Loucy (cell line): Measurements from ENCODE around the gene EMILIN3.

Experiments
- H2AFZ ChIP-seq: fragments of 200-600 bp; sonication (generic); 2 replicates; pipeline ENCODE4 v1.6.0; 2016; ENCODE audit warnings: antibody characterized with exemption, mild to moderate bottlenecking, low read length, moderate library complexity
- H3F3A ChIP-seq: fragments of 200-600 bp; 2 replicates; pipeline ENCODE4 v1.6.0; 2016; ENCODE audit warnings: antibody characterized with exemption, low read depth, mild to moderate bottlenecking
- H3K27me3 ChIP-seq: fragments of 200-600 bp; sonication (generic); 2 replicates; pipeline ENCODE4 v1.6.1; 2014; ENCODE audit warnings: low read length, mild to moderate bottlenecking; ENCODE audit not compliant: insufficient read depth, poor library complexity, severe bottlenecking
- H3K36me3 ChIP-seq: fragments of 200-600 bp; sonication (generic); 2 replicates; pipeline ENCODE4 v1.6.1; 2016; ENCODE audit warnings: low read length; ENCODE audit not compliant: insufficient read depth
- H3K4me1 ChIP-seq: fragments of 200-600 bp; sonication (generic); 2 replicates; pipeline ENCODE4 v1.5.1; 2014; ENCODE audit warnings: low read length, mild to moderate bottlenecking; ENCODE audit not compliant: insufficient read depth, poor library complexity, severe bottlenecking
- H3K4me2 ChIP-seq: fragments of 200-600 bp; sonication (generic); 2 replicates; pipeline ENCODE4 v1.6.0; 2014; ENCODE audit warnings: antibody characterized with exemption, low read length, low read depth, mild to moderate bottlenecking; ENCODE audit not compliant: poor library complexity, severe bottlenecking
- H3K4me3 ChIP-seq: fragments of 200-600 bp; sonication (generic); 2 replicates; pipeline ENCODE4 v1.5.1; 2014; ENCODE audit warnings: low read length, mild to moderate bottlenecking, mixed read lengths; ENCODE audit not compliant: poor library complexity, severe bottlenecking
- H3K79me2 ChIP-seq: fragments of 200-600 bp; sonication (generic); 2 replicates; pipeline ENCODE4 v1.6.1; 2014; ENCODE audit warnings: low read length; ENCODE audit not compliant: insufficient read depth
- H3K9ac ChIP-seq: fragments of 200-600 bp; sonication (generic); 2 replicates; pipeline ENCODE4 v1.6.0; 2014; ENCODE audit warnings: mild to moderate bottlenecking, low read depth, low read length, moderate library complexity; ENCODE audit not compliant: poor library complexity, severe bottlenecking
- H3K9me2 ChIP-seq: fragments of 200-600 bp; sonication (generic); replicated peaks from 2 replicates; pipeline ENCODE4 v1.6.1; 2016; ENCODE audit warnings: low read depth, low read length, mixed read lengths
- H3K9me3 ChIP-seq: fragments of 200-600 bp; sonication (generic); 2 replicates; pipeline ENCODE4 v1.6.1; 2014; ENCODE audit warnings: mild to moderate bottlenecking, antibody characterized with exemption, low read length, low read depth; ENCODE audit not compliant: insufficient read depth
- H4K20me1 ChIP-seq: fragments of 200-600 bp; sonication (generic); 2 replicates; pipeline ENCODE4 v1.6.0; 2014; ENCODE audit warnings: antibody characterized with exemption, low read length, mild to moderate bottlenecking; ENCODE audit not compliant: insufficient read depth, poor library complexity, severe bottlenecking
- EZH2phosphoT487 ChIP-seq: fragments of 200-600 bp; IDR thresholded peaks from 2 replicates; pipeline ENCODE4 v1.6.1; 2018; ENCODE audit warnings: antibody characterized with exemption, mild to moderate bottlenecking, moderate library complexity, borderline replicate concordance
- TF ChIP-seq, protein P1 (sequence below): fragments of 200-600 bp; sonication (generic); conservative IDR thresholded peaks from 2 replicates; pipeline ENCODE4 v1.5.1; 2014; ENCODE audit warnings: mild to moderate bottlenecking, antibody characterized with exemption, low read length

EMILIN3 gene

DNA sequence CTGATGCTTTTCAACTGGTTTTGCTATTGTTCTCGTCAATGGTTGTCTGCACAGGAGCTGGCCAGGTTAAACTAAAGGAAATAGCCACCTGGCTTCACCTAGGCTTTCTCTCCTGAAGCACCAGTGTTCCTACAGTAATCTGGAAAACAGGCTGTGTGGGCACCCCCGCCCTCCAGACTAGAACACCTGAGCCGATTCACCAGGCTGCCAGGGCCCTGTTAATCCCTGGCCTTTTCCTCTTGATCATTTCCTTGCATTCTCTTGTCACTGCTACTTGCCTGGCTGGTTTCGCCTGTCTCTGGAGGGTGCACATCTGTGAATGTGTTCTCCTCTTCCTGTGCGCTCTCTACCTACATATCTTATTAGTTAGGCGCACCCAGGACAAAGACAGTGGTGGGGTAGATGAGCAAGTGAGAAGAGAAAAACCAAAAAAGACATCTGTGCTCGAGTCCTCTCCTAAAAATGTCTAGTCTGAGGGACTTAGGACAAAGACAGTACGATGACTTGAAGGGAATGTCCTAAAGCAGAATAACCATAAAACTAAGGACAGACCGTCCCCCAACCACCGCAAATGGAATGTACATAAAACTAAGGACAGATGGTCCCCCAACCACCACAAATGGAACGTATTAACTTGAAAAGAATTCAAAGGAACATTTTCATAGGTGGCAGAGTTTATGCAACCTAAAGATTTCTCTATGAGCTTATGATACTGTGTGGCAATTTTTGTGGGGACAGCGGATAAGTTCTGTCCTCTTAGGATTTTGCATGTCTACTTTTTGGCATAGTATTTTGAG, 45.9 kb upstream of the EMILIN3 start:
- no peaks in the 10 kb centered on the region for H3K9me3 ChIP-seq
- no peak overlapping the region for H3K4me2 ChIP-seq
- no peaks in the 10 kb centered on the region for H3K27me3 ChIP-seq
- peaks cover 41% of the 10 kb centered on the region for H3K4me1 ChIP-seq
- TF ChIP-seq, protein P1, sequence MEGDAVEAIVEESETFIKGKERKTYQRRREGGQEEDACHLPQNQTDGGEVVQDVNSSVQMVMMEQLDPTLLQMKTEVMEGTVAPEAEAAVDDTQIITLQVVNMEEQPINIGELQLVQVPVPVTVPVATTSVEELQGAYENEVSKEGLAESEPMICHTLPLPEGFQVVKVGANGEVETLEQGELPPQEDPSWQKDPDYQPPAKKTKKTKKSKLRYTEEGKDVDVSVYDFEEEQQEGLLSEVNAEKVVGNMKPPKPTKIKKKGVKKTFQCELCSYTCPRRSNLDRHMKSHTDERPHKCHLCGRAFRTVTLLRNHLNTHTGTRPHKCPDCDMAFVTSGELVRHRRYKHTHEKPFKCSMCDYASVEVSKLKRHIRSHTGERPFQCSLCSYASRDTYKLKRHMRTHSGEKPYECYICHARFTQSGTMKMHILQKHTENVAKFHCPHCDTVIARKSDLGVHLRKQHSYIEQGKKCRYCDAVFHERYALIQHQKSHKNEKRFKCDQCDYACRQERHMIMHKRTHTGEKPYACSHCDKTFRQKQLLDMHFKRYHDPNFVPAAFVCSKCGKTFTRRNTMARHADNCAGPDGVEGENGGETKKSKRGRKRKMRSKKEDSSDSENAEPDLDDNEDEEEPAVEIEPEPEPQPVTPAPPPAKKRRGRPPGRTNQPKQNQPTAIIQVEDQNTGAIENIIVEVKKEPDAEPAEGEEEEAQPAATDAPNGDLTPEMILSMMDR = no peak
- TF ChIP-seq EZH2phosphoT487 = no peak
- no peak overlapping the region for H2AFZ ChIP-seq
- H3K36me3 ChIP-seq = peaks cover 67% of the 10 kb centered on the region
- no peak overlapping the region for H3K9ac ChIP-seq
- H3F3A ChIP-seq = peaks cover 15% of the 10 kb centered on the region
- no peak overlapping the region for H3K4me3 ChIP-seq
- H4K20me1 ChIP-seq = no peaks in the 10 kb centered on the region
- H3K9me2 ChIP-seq = no peaks in the 10 kb centered on the region
- H3K79me2 ChIP-seq = no peaks in the 10 kb centered on the region

DNA sequence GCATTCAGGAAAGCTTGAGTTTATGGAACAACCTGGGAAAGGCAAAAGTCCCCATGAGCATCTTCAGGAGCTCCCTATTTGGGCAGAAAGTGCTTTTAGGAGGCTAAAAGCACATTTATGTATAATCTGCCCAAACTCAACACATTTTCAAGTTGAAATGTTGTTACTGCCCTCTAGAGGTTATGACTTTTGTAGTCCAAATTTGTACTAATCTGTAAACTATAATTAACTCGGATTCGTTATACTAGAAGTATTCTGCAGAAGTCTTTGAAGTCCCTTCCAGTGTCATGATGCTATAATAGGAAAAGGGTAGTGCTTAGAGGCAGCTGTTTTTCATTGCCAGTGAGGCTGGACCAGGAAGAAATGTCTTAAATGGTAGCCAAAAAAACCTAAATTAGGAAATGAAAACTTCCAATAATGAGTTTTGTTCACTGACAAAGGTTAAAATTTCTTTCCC, 44.8 kb upstream of the EMILIN3 start:
- Histone ChIP-seq H3K9ac (no peak overlapping the region), H3F3A (peaks cover 15% of the 10 kb centered on the region), H3K27me3 (no peaks in the 10 kb centered on the region), H3K36me3 (peaks cover 62% of the 10 kb centered on the region), H3K9me2 (no peaks in the 10 kb centered on the region), H3K9me3 (no peaks in the 10 kb centered on the region), H3K79me2 (no peaks in the 10 kb centered on the region), H4K20me1 (no peaks in the 10 kb centered on the region), H3K4me2 (no peak overlapping the region), H3K4me3 (no peak overlapping the region), H3K4me1 (peaks cover 52% of the 10 kb centered on the region), H2AFZ (no peak overlapping the region)
- no peak for TF ChIP-seq EZH2phosphoT487
- TF ChIP-seq, protein P1 = peak; percentile 71

DNA sequence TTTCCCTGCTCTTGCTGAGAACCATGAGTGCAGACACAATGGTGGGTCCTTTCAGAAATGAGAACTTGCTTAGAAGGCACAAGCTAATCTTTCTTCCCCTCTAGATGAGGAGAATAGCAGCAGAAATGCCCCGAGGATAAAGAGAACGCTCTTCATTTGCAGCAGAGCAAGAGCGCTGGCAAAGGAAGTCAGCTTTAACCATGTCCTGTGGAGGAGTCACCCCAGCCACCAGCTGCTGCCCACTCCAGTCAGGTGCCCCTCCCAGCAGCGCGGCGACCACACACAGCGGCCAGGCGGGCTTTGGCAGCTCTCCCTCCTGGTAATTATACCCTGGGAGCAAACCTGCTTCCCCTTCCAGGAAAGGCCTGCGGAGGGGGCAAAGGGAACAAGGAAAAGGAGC, 42.4 kb upstream of the EMILIN3 start:
- Histone ChIP-seq H3K9me3 (no peaks in the 10 kb centered on the region), H3K79me2 (no peaks in the 10 kb centered on the region), H4K20me1 (no peaks in the 10 kb centered on the region), H2AFZ (no peak overlapping the region), H3K36me3 (peaks cover 62% of the 10 kb centered on the region), H3K4me3 (peak overlapping the region; percentile 65), H3K4me1 (peaks cover 56% of the 10 kb centered on the region), H3K27me3 (no peaks in the 10 kb centered on the region), H3K9ac (peak overlapping the region; percentile 63), H3K4me2 (peak overlapping the region; percentile 82), H3F3A (peaks cover 15% of the 10 kb centered on the region), H3K9me2 (no peaks in the 10 kb centered on the region)
- TF ChIP-seq, protein P1 = no peak
- TF ChIP-seq EZH2phosphoT487 = no peak
